Panc1 (cell line): ENCODE data around the gene PLCD3. TPM values are rescaled to one million over a fixed set of nuclear protein-coding genes. Genes with fewer than 3 reads are reported as not detected.

Experiments
- ATAC-seq: fragments of 200-7000 bp; cut with Tn5 transposase; 2 replicates; pipeline ENCODE4 v1.9.1; 2020; ENCODE audit warnings: mild to moderate bottlenecking, moderate library complexity
- BruUV-seq: library from RNA; stranded (reverse); fragments of 400-500 nt; replicated peaks from 2 replicates; lab custom pipeline; 2021; lab: Mats Ljungman, UMichigan
- CTCF ChIA-PET: fragments of 300-600 bp; sonication (Branson Sonifier 250); formaldehyde crosslinking; loops from one replicate; lab custom pipeline; 2022; ENCODE audit warnings: antibody characterized with exemption; lab: Charles Lee
- POLR2A ChIA-PET: fragments of 300-600 bp; sonication (Branson Sonifier 250); formaldehyde crosslinking; loops from one replicate; lab custom pipeline; 2022; ENCODE audit warnings: antibody characterized with exemption; lab: Charles Lee
- DNase-seq: peaks from one replicate; pipeline ENCODE4 v3.0.0-alpha.2; 2010; ENCODE audit warnings: low read depth, low spot score
- H3K27ac ChIP-seq: 2 replicates; pipeline ENCODE4 v1.5.1; 2011; ENCODE audit warnings: mild to moderate bottlenecking, low read length, inconsistent platforms
- H3K27me3 ChIP-seq: fragments of 200-500 bp; sonication (Bioruptor generic); 2 replicates; pipeline ENCODE4 v1.6.0; 2014; ENCODE audit warnings: low read length, inconsistent platforms; ENCODE audit not compliant: control insufficient read depth, insufficient read depth
- H3K36me3 ChIP-seq: fragments of 200-500 bp; sonication (Bioruptor generic); 2 replicates; pipeline ENCODE4 v1.5.1; 2014; ENCODE audit warnings: inconsistent platforms, mild to moderate bottlenecking, low read length, moderate library complexity; ENCODE audit not compliant: control insufficient read depth, insufficient read depth
- H3K4me1 ChIP-seq: 2 replicates; pipeline ENCODE4 v1.5.1; 2011; ENCODE audit warnings: inconsistent platforms, mild to moderate bottlenecking, low read length, moderate library complexity; ENCODE audit not compliant: control insufficient read depth, insufficient read depth
- H3K4me3 ChIP-seq, 2 experiments: 2 replicates each; pipeline ENCODE4 v1.5.1; 2011 to 2012; ENCODE audit warnings: low read depth in 2 of 2, low read length in 2 of 2, mild to moderate bottlenecking in 2 of 2, inconsistent platforms in 1 of 2, moderate library complexity in 1 of 2
- H3K9me3 ChIP-seq: fragments of 200-500 bp; sonication (Bioruptor generic); 2 replicates; pipeline ENCODE4 v1.5.1; 2014; ENCODE audit warnings: low read depth, mild to moderate bottlenecking, inconsistent platforms, low read length, moderate library complexity; ENCODE audit not compliant: control insufficient read depth, insufficient read depth
- POLR2AphosphoS5 ChIP-seq: IDR thresholded peaks from 2 replicates; pipeline ENCODE4 v1.6.1; 2012; ENCODE audit warnings: mild to moderate bottlenecking, low read depth, low read length, moderate library complexity
- SIN3A ChIP-seq: IDR thresholded peaks from 2 replicates; pipeline ENCODE4 v1.6.1; 2012; ENCODE audit warnings: low read depth, mild to moderate bottlenecking, low read length, moderate library complexity, borderline replicate concordance; ENCODE audit not compliant: insufficient read depth
- TCF7L2 ChIP-seq: IDR thresholded peaks from 2 replicates; pipeline ENCODE4 v1.6.1; 2011; ENCODE audit warnings: mild to moderate bottlenecking, low read depth, low read length, inconsistent platforms
- in situ Hi-C: cut with HindIII; loops from 2 replicates; pipeline ENCODE4 v1.10.0; 2016; ENCODE audit warnings: low sequenced_read_pairs, low pct_unique_long_range_greater_than_20kb
- intact Hi-C: fragments of 100-400 bp; cut with micrococcal nuclease; formaldehyde crosslinking; loops from one replicate; pipeline ENCODE4 v1.10.0; 2022; ENCODE audit not compliant: unreplicated experiment
- total RNA-seq: library from RNA; stranded (reverse); gene quantifications from one replicate; pipeline ENCODE4 v1.2.1, GENCODE V29; 2021; ENCODE audit not compliant: unreplicated experiment
- TF ChIP-seq, protein P1 (sequence below), 2 experiments: IDR thresholded peaks; 2 replicates each; pipeline ENCODE4 v1.6.1; 2011 to 2012; ENCODE audit warnings: low read depth in 2 of 2, control low read depth in 1 of 2, low read length in 1 of 2, mild to moderate bottlenecking in 1 of 2, moderate library complexity in 1 of 2; ENCODE audit not compliant: insufficient read depth in 1 of 2
- TF ChIP-seq, protein P2 (sequence below): fragments of 450-650 bp; IDR thresholded peaks from 2 replicates; pipeline ENCODE4 v1.5.1; 2017; ENCODE audit warnings: mild to moderate bottlenecking

PLCD3 gene
- total RNA-seq, 1 experiment from 2014 or later: 125 TPM

GRCh38 chr17:45115871-45116270 lies 16.4 kb downstream of the PLCD3 start:
- POLR2A ChIA-PET: no interaction called here
- no peaks in the 10 kb centered on the region for H3K36me3 ChIP-seq

DNA sequence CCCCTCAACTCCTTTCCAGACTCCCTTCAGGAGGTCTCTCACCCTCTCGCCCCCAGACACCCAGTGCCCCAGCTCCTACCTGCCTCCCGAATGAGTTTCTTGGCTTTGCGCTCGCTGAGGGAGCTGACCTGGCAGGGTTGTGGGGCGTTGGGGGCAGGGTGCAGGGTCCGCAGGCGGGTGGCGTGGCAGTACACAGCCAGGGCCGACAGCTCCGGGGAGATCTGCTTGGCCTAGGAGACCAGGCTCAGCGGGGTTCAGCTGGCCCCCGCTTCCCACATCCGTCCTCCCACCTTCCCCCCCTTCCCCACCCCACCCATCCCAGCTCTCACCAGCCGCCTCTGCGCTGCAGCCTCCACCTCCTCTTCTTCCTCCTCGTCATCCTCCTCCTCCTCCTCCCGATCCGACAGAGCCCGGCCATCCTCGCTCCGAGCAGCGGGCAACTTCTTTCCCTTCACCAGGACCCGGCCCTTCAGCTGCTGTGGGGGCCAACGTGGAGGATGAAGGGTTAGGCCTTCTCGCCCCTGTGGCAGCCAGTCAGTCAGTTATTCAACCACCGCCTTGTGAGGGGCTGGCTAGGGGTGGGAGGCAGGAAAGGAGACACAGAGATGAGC lies 17.2 kb downstream of the PLCD3 start:
- DNase-seq: no peak
- TF ChIP-seq SIN3A: no peak
- TF ChIP-seq, protein P1, sequence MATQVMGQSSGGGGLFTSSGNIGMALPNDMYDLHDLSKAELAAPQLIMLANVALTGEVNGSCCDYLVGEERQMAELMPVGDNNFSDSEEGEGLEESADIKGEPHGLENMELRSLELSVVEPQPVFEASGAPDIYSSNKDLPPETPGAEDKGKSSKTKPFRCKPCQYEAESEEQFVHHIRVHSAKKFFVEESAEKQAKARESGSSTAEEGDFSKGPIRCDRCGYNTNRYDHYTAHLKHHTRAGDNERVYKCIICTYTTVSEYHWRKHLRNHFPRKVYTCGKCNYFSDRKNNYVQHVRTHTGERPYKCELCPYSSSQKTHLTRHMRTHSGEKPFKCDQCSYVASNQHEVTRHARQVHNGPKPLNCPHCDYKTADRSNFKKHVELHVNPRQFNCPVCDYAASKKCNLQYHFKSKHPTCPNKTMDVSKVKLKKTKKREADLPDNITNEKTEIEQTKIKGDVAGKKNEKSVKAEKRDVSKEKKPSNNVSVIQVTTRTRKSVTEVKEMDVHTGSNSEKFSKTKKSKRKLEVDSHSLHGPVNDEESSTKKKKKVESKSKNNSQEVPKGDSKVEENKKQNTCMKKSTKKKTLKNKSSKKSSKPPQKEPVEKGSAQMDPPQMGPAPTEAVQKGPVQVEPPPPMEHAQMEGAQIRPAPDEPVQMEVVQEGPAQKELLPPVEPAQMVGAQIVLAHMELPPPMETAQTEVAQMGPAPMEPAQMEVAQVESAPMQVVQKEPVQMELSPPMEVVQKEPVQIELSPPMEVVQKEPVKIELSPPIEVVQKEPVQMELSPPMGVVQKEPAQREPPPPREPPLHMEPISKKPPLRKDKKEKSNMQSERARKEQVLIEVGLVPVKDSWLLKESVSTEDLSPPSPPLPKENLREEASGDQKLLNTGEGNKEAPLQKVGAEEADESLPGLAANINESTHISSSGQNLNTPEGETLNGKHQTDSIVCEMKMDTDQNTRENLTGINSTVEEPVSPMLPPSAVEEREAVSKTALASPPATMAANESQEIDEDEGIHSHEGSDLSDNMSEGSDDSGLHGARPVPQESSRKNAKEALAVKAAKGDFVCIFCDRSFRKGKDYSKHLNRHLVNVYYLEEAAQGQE (IDR thresholded peaks at IDR 0.05; ENCODE audit: insufficient read depth in 1 of 2, low read depth in 2 of 2, low read length in 1 of 2): no peak
- TF ChIP-seq TCF7L2: no peak
- no peak for ATAC-seq
- ChIA-PET CTCF (no interaction called here), POLR2A (no interaction called here)
- Histone ChIP-seq H3K4me3 (no peak overlapping the region), H3K27ac (no peak overlapping the region), H3K36me3 (no peaks in the 10 kb centered on the region), H3K27me3 (no peaks in the 10 kb centered on the region), H3K4me1 (peaks cover 8% of the 10 kb centered on the region), H3K9me3 (no peaks in the 10 kb centered on the region)
- BruUV-seq: no TSS peak
- in situ Hi-C loops: no loop called here
- intact Hi-C loops: no loop called here

More at GRCh38 chr17:45115871-45116270, 16.4 kb downstream of the PLCD3 start:
- TF ChIP-seq TCF7L2: no peak
- TF ChIP-seq, protein P2, sequence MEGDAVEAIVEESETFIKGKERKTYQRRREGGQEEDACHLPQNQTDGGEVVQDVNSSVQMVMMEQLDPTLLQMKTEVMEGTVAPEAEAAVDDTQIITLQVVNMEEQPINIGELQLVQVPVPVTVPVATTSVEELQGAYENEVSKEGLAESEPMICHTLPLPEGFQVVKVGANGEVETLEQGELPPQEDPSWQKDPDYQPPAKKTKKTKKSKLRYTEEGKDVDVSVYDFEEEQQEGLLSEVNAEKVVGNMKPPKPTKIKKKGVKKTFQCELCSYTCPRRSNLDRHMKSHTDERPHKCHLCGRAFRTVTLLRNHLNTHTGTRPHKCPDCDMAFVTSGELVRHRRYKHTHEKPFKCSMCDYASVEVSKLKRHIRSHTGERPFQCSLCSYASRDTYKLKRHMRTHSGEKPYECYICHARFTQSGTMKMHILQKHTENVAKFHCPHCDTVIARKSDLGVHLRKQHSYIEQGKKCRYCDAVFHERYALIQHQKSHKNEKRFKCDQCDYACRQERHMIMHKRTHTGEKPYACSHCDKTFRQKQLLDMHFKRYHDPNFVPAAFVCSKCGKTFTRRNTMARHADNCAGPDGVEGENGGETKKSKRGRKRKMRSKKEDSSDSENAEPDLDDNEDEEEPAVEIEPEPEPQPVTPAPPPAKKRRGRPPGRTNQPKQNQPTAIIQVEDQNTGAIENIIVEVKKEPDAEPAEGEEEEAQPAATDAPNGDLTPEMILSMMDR: no peak
- TF ChIP-seq POLR2AphosphoS5: no peak
- no peak for TF ChIP-seq SIN3A
- TF ChIP-seq, protein P1 (IDR thresholded peaks at IDR 0.05; ENCODE audit: insufficient read depth in 1 of 2, low read depth in 2 of 2, low read length in 1 of 2): no peak
- H3K27me3 ChIP-seq: no peaks in the 10 kb centered on the region
- H3K9me3 ChIP-seq: no peaks in the 10 kb centered on the region
- no peak overlapping the region for H3K4me3 ChIP-seq
- in situ Hi-C loops (no loop called here), intact Hi-C loops (no loop called here)
- H3K4me1 ChIP-seq: peaks cover 6% of the 10 kb centered on the region
- no TSS peak for BruUV-seq
- CTCF ChIA-PET: no interaction called here
- DNase-seq (no peak), ATAC-seq (no peak)
- H3K27ac ChIP-seq: no peak overlapping the region
